DOHH2 (cell line): ENCODE measurements around the gene SFR1.

Source experiments
- H3F3A ChIP-seq: fragments of 200-600 bp; sonication (generic), shearing (Covaris generic); 2 replicates; pipeline ENCODE4 v1.6.0; 2016; ENCODE audit warnings: antibody characterized with exemption, mild to moderate bottlenecking; ENCODE audit not compliant: control insufficient read depth, insufficient read depth
- H3K27ac ChIP-seq: fragments of 200-600 bp; sonication (generic); 2 replicates; pipeline ENCODE4 v1.5.1; 2014; ENCODE audit warnings: low read depth, mild to moderate bottlenecking, low read length, moderate library complexity
- H3K27me3 ChIP-seq: fragments of 200-600 bp; sonication (generic); 2 replicates; pipeline ENCODE4 v1.6.1; 2014; ENCODE audit warnings: mild to moderate bottlenecking, low read length, mixed read lengths; ENCODE audit not compliant: control insufficient read depth
- H3K36me3 ChIP-seq: fragments of 200-600 bp; sonication (generic); 2 replicates; pipeline ENCODE4 v1.6.1; 2014; ENCODE audit warnings: mild to moderate bottlenecking, low read length, moderate library complexity, mixed read lengths; ENCODE audit not compliant: control insufficient read depth
- H3K4me1 ChIP-seq: fragments of 200-600 bp; sonication (generic); 2 replicates; pipeline ENCODE4 v1.6.1; 2014; ENCODE audit warnings: mild to moderate bottlenecking, low read length, mixed read lengths; ENCODE audit not compliant: control insufficient read depth
- H3K4me2 ChIP-seq: fragments of 200-600 bp; sonication (generic); 2 replicates; pipeline ENCODE4 v1.6.0; 2014; ENCODE audit warnings: mild to moderate bottlenecking, low read length, moderate library complexity
- H3K4me3 ChIP-seq: fragments of 200-600 bp; sonication (generic); 2 replicates; pipeline ENCODE4 v1.5.1; 2014; ENCODE audit warnings: mild to moderate bottlenecking, low read length, mixed read lengths
- H3K79me2 ChIP-seq: fragments of 200-600 bp; sonication (generic); 2 replicates; pipeline ENCODE4 v1.6.1; 2014; ENCODE audit warnings: mild to moderate bottlenecking, low read length, mixed read lengths; ENCODE audit not compliant: control insufficient read depth
- H3K9me2 ChIP-seq: fragments of 200-600 bp; sonication (generic); replicated peaks from 2 replicates; pipeline ENCODE4 v1.6.1; 2014; ENCODE audit warnings: mild to moderate bottlenecking, low read length, mixed read lengths; ENCODE audit not compliant: control insufficient read depth
- H3K9me3 ChIP-seq: fragments of 200-600 bp; sonication (generic); 2 replicates; pipeline ENCODE4 v1.6.1; 2014; ENCODE audit warnings: antibody characterized with exemption, low read length, mixed read lengths; ENCODE audit not compliant: control insufficient read depth, insufficient read depth
- H4K20me1 ChIP-seq: fragments of 200-600 bp; sonication (generic); 2 replicates; pipeline ENCODE4 v1.6.0; 2014; ENCODE audit warnings: low read depth, mild to moderate bottlenecking, antibody characterized with exemption, low read length, moderate library complexity; ENCODE audit not compliant: control insufficient read depth, insufficient read depth
- EZH2phosphoT487 ChIP-seq: fragments of 200-600 bp; sonication (generic); IDR thresholded peaks from 2 replicates; pipeline ENCODE4 v1.6.1; 2017; ENCODE audit warnings: borderline replicate concordance, mild to moderate bottlenecking, antibody characterized with exemption, low read length, moderate library complexity, mixed read lengths
- TF ChIP-seq, protein P1 (sequence below): fragments of 200-600 bp; sonication (generic); IDR thresholded peaks from one replicate; pipeline ENCODE4 v1.5.1; 2014; ENCODE audit warnings: antibody characterized with exemption, mild to moderate bottlenecking, low read depth, low read length; ENCODE audit not compliant: poor library complexity, severe bottlenecking

SFR1 gene

GRCh38 chr10:104080762-104081161, 41.2 kb upstream of the SFR1 start:
- no peaks in the 10 kb centered on the region for H3K4me1 ChIP-seq
- H3K4me2 ChIP-seq: no peak overlapping the region
- H3K36me3 ChIP-seq: no peaks in the 10 kb centered on the region
- H3F3A ChIP-seq: peaks cover 2% of the 10 kb centered on the region; the same call in 1 of the 2 replicates
- H3K9me3 ChIP-seq: no peaks in the 10 kb centered on the region
- H3K79me2 ChIP-seq: no peaks in the 10 kb centered on the region
- H4K20me1 ChIP-seq: no peaks in the 10 kb centered on the region
- no peak for TF ChIP-seq EZH2phosphoT487
- TF ChIP-seq, protein P1, sequence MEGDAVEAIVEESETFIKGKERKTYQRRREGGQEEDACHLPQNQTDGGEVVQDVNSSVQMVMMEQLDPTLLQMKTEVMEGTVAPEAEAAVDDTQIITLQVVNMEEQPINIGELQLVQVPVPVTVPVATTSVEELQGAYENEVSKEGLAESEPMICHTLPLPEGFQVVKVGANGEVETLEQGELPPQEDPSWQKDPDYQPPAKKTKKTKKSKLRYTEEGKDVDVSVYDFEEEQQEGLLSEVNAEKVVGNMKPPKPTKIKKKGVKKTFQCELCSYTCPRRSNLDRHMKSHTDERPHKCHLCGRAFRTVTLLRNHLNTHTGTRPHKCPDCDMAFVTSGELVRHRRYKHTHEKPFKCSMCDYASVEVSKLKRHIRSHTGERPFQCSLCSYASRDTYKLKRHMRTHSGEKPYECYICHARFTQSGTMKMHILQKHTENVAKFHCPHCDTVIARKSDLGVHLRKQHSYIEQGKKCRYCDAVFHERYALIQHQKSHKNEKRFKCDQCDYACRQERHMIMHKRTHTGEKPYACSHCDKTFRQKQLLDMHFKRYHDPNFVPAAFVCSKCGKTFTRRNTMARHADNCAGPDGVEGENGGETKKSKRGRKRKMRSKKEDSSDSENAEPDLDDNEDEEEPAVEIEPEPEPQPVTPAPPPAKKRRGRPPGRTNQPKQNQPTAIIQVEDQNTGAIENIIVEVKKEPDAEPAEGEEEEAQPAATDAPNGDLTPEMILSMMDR: peak; percentile 61
- no peak overlapping the region for H3K27ac ChIP-seq
- peaks cover 15% of the 10 kb centered on the region for H3K27me3 ChIP-seq
- H3K9me2 ChIP-seq: no peaks in the 10 kb centered on the region
- H3K4me3 ChIP-seq: no peak overlapping the region

- Histone ChIP-seq H3K36me3 (no peaks in the 10 kb centered on the region), H4K20me1 (no peaks in the 10 kb centered on the region), H3K4me1 (no peaks in the 10 kb centered on the region), H3K27ac (no peak overlapping the region), H3K4me2 (no peak overlapping the region), H3K9me2 (no peaks in the 10 kb centered on the region), H3K27me3 (peaks cover 10% of the 10 kb centered on the region), H3K9me3 (no peaks in the 10 kb centered on the region), H3K79me2 (no peaks in the 10 kb centered on the region), H3F3A (peaks cover 2% of the 10 kb centered on the region; the same call in 1 of the 2 replicates), H3K4me3 (no peak overlapping the region)
- TF ChIP-seq, protein P1: no peak
- TF ChIP-seq EZH2phosphoT487: no peak
These were observed 40.0 kb upstream of the SFR1 start for GRCh38 chr10:104081998-104082397.

DNA sequence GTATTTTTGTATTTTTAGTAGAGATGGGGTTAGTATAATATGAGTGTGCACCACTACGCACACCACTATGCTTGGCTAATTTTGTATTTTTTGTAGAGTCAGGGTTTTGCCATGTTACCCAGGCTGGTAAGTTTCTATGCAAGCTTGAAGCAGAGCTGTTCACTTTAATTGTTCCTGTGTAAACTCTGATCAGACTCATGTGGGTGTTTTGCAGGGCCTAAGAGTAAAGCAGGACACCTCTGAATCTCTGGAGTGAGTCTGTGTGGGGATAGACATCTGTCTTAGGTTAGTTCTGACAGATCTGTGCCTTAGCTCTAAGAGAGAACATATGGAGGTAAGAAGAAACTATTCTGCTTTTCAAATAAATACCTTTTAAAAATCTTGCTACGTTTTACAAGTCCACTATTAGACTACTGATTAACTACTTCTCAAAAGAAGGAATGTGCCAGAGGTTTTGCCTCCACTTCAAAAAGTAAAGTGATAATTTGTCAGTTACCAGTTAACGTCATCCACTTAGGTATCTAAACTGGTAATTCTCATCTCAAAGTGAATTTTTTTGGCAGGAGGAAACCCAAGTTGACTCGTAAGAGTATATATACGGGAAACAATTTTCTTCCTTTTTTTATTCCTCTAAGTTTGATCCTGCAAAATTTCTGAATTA, 37.4 kb upstream of the SFR1 start:
- H4K20me1 ChIP-seq: no peaks in the 10 kb centered on the region
- H3K9me2 ChIP-seq: no peaks in the 10 kb centered on the region
- no peaks in the 10 kb centered on the region for H3K9me3 ChIP-seq
- TF ChIP-seq, protein P1: no peak
- no peak for TF ChIP-seq EZH2phosphoT487
- no peak overlapping the region for H3K27ac ChIP-seq
- peaks cover 4% of the 10 kb centered on the region for H3K27me3 ChIP-seq
- H3K79me2 ChIP-seq: no peaks in the 10 kb centered on the region
- no peak overlapping the region for H3K4me2 ChIP-seq
- H3K4me3 ChIP-seq: no peak overlapping the region
- no peaks in the 10 kb centered on the region for H3K4me1 ChIP-seq
- no peaks in the 10 kb centered on the region for H3K36me3 ChIP-seq
- H3F3A ChIP-seq: peaks cover 2% of the 10 kb centered on the region; the same call in 1 of the 2 replicates
